ENCODE results near the gene DPF3. TPM values are rescaled to one million over a fixed set of nuclear protein-coding genes. Genes with fewer than 3 reads are reported as not detected.

The DPF3 gene
- total RNA-seq, 1 experiment from 2014 or later = not detected

- ChIA-PET CTCF (no interaction called here), POLR2A (no interaction called here)
- Histone ChIP-seq H3K27me3 (ENCODE audit: control insufficient read depth, insufficient read depth, low read length) (no peaks in the 10 kb centered on the region), H3K36me3 (ENCODE audit: control insufficient read depth, insufficient read depth, low read length) (no peaks in the 10 kb centered on the region), H3K4me1 (ENCODE audit: control insufficient read depth, insufficient read depth, low read length) (no peaks in the 10 kb centered on the region), H3K9me3 (ENCODE audit: control insufficient read depth, insufficient read depth, low read depth, low read length) (no peaks in the 10 kb centered on the region), H3K27ac (ENCODE audit: low read length) (no peak overlapping the region), H3K4me3 (ENCODE audit: low read depth in 2 of 2, low read length in 2 of 2) (no peak overlapping the region)
- ATAC-seq (no peak), DNase-seq (ENCODE audit: low read depth, low spot score) (no peak)
- intact Hi-C loops (cut with micrococcal nuclease; ENCODE audit: unreplicated experiment) = no loop called here
- no TSS peak for BruUV-seq (replicated peaks)
- in situ Hi-C loops (cut with HindIII; ENCODE audit: low pct_unique_long_range_greater_than_20kb, low sequenced_read_pairs) = no loop called here
- TF ChIP-seq POLR2AphosphoS5 (IDR thresholded peaks at IDR 0.05; ENCODE audit: low read depth, low read length) = no peak
- TF ChIP-seq CTCF (IDR thresholded peaks at IDR 0.05) = no peak
- no peak for TF ChIP-seq SIN3A (IDR thresholded peaks at IDR 0.05; ENCODE audit: borderline replicate concordance, insufficient read depth, low read depth, low read length)
- TF ChIP-seq TCF7L2 (IDR thresholded peaks at IDR 0.05; ENCODE audit: low read depth, low read length) = no peak
- no peak for TF ChIP-seq REST (IDR thresholded peaks at IDR 0.05; ENCODE audit: insufficient read depth in 1 of 2, low read depth in 2 of 2, low read length in 1 of 2)
Observed at GRCh38 chr14:72715850-72716228, 178.1 kb downstream of the DPF3 start.

- intact Hi-C loops (cut with micrococcal nuclease; ENCODE audit: unreplicated experiment) = no loop called here
- Histone ChIP-seq H3K27me3 (ENCODE audit: control insufficient read depth, insufficient read depth, low read length) (no peaks in the 10 kb centered on the region; the same call in 1 of the 2 replicates), H3K4me1 (ENCODE audit: control insufficient read depth, insufficient read depth, low read length) (no peaks in the 10 kb centered on the region), H3K4me3 (ENCODE audit: low read depth in 2 of 2, low read length in 2 of 2) (no peak overlapping the region), H3K36me3 (ENCODE audit: control insufficient read depth, insufficient read depth, low read length) (no peaks in the 10 kb centered on the region), H3K9me3 (ENCODE audit: control insufficient read depth, insufficient read depth, low read depth, low read length) (no peaks in the 10 kb centered on the region), H3K27ac (ENCODE audit: low read length) (no peak overlapping the region)
- TF ChIP-seq POLR2AphosphoS5 (IDR thresholded peaks at IDR 0.05; ENCODE audit: low read depth, low read length) (no peak), CTCF (IDR thresholded peaks at IDR 0.05) (no peak), REST (IDR thresholded peaks at IDR 0.05; ENCODE audit: insufficient read depth in 1 of 2, low read depth in 2 of 2, low read length in 1 of 2) (no peak), SIN3A (IDR thresholded peaks at IDR 0.05; ENCODE audit: borderline replicate concordance, insufficient read depth, low read depth, low read length) (no peak), TCF7L2 (IDR thresholded peaks at IDR 0.05; ENCODE audit: low read depth, low read length) (no peak)
- DNase-seq (ENCODE audit: low read depth, low spot score) = no peak
- no peak for ATAC-seq
- ChIA-PET POLR2A (no interaction called here), CTCF (no interaction called here)
- BruUV-seq (replicated peaks) = no TSS peak
- in situ Hi-C loops (cut with HindIII; ENCODE audit: low pct_unique_long_range_greater_than_20kb, low sequenced_read_pairs) = no loop called here
Observed at GRCh38 chr14:72715215-72715849, 178.6 kb downstream of the DPF3 start.
